ENCODE data around the gene ORAI3.

The ORAI3 gene

DNA sequence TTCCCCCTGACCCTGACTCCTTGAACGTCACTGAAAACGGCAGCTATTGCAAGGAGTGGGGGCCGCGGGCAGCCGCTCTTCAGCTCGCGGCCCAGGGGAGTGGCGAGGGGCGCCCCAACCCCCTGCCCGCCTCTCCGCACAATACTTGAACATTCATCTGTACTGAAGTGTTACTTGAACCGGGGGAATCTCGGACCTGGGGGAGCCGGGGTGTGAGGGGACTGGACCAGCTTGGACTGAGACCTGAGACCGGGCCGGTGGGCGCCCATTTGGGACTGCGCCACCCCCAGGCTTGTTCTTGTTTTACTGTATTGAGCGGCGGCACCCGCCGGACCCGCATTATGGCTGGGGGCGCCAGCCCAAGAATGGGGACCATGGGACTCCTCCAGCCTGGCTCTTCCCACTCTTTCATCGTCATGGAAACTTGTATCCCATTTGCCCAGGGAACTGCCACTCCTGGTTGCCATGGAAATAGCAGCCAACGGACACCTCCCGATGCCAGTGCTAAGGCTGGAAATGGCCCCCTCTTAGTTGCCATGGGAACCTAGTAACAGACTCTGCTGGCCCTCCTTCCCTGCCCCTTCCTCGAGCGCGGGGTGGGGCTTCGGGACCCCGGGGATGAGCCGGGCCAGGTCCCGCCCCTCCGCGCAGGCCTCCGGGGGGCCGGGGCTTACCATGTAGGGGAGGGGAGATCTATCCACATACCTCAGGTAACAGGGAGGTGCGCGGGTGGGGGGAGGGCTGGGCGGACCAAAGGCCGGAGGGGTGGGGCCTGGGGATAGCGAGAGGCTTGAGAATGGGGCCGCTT lies 805 bp upstream of the ORAI3 start:
- DNase-seq (ENCODE audit: low read depth), result peak; percentile 92

GRCh38 chr16:30949650-30950515 lies 1.0 kb downstream of the ORAI3 start:
- DNase-seq (ENCODE audit: low read depth), result peak; percentile 68

GRCh38 chr16:30950516-30951065 lies 1.7 kb downstream of the ORAI3 start:
- no peak for DNase-seq (ENCODE audit: low read depth)

DNA sequence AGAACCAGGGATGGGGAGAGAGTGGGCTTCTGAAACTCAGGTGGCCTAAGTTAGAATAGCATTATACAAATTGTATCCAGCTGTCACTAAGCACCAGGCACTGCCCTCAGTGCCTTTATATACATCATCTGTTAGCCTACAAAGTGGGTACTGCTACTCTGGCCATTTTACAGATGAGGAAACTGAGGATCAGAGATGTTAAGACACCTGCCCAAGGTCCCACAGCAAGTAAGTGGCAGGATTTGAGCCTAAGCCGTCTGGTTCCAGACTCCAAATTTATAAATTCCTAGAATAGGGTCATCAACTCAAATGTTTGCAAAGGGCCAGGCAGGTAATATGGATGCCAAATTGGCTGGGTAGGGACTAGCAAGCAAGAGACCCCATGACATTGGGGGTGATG lies 2.3 kb downstream of the ORAI3 start:
- no peak for DNase-seq (ENCODE audit: low read depth)

GRCh38 chr16:30951750-30952149 lies 2.9 kb downstream of the ORAI3 start:
- no peak for DNase-seq (ENCODE audit: low read depth)

DNA sequence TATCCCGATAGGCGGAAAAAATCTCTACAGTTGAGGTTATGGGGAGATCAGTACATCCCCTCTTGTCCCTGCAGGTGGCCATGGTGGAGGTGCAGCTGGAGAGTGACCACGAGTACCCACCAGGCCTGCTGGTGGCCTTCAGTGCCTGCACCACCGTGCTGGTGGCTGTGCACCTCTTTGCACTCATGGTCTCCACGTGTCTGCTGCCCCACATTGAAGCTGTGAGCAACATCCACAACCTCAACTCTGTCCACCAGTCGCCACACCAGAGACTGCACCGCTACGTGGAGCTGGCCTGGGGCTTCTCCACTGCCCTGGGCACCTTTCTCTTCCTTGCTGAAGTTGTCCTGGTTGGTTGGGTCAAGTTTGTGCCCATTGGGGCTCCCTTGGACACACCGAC lies 4.2 kb downstream of the ORAI3 start:
- DNase-seq (ENCODE audit: low read depth), result no peak

- DNase-seq (ENCODE audit: low read depth), result no peak
Measured at GRCh38 chr16:30953511-30954124, 4.8 kb downstream of the ORAI3 start.

GRCh38 chr16:30954993-30955392 lies 6.1 kb downstream of the ORAI3 start:
- DNase-seq (ENCODE audit: low read depth), result no peak

GRCh38 chr16:30956601-30957455 lies 8.0 kb downstream of the ORAI3 start:
- DNase-seq (ENCODE audit: low read depth), result peak; percentile 65

GRCh38 chr16:30957456-30958174 lies 8.7 kb downstream of the ORAI3 start, which contains the start of gene SETD1A:
Gene SETD1A, plus strand, starts transcription at chr16:30957754. Its CDS starts 978 bp downstream, at chr16:30958732.
- peak; percentile 81 for DNase-seq (ENCODE audit: low read depth)

DNA sequence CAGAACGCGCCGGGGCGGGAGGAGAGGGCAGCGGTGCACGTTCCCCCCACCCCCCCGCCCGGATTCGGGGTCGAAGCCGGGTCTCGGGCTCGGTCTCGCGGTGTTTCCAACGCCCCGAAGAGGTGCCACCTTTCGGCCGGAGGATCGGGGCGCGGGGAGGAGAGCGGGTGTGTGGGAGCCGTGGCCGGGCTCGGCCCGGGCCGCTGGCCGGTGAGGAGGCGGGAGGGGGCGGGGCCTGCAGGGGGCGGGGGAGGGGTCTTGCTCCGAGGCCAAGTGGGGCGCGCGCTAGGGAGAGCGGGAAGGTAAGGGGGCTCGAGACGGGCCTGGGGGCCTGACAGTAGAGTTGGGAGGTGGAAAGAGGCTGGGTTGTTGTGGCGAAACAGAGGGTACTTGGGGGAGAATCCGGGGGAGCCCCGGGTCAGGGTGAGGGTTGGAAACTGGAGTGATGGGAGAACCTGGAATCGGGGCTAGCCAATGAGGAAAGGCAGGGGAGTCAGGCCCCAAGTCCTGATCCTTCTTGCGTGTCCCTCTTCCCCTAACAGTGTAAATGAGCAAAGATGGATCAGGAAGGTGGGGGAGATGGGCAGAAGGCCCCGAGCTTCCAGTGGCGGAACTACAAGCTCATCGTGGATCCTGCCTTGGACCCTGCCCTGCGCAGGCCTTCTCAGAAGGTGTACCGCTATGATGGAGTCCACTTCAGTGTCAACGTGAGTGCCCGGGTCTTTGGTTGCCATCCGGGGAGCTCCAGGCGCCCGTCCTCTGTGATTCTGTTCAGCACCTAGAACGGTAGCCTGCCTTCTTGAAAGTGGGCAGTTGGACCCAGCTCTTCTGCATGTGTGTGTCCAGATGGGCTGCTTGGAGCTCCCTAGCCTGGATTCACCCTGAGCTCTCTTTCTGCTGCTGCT lies 9.6 kb downstream of the ORAI3 start:
- DNase-seq (ENCODE audit: low read depth), result no peak

GRCh38 chr16:30961384-30961783 lies 12.5 kb downstream of the ORAI3 start:
- no peak for DNase-seq (ENCODE audit: low read depth)

DNA sequence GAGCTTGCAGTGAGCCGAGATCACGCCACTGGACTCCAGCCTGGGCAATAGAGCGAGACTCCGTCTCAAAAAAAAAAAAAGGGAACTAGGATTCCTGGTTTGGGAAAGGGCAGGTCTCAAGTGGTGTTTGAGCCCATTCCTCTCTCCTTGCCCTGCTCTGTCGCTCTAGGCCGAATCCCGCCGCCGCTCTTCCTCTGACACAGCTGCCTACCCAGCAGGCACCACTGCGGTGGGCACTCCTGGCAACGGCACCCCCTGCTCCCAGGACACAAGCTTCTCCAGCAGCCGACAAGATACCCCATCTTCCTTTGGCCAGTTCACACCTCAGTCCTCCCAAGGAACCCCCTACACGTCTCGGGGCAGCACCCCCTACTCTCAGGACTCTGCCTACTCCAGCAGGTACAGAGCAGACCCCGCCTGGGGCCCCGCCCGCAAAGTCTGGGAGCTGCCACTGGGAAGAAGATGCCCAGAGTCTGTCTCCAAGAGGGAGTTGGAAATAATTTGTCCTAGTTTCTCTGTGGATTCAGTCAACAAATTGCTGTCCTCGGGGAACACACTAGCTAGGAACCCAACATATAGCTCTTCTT lies 15.2 kb downstream of the ORAI3 start:
- no peak for DNase-seq (ENCODE audit: low read depth)

- DNase-seq (ENCODE audit: low read depth), result no peak
Measured at GRCh38 chr16:30964574-30965226, 15.8 kb downstream of the ORAI3 start.

DNA sequence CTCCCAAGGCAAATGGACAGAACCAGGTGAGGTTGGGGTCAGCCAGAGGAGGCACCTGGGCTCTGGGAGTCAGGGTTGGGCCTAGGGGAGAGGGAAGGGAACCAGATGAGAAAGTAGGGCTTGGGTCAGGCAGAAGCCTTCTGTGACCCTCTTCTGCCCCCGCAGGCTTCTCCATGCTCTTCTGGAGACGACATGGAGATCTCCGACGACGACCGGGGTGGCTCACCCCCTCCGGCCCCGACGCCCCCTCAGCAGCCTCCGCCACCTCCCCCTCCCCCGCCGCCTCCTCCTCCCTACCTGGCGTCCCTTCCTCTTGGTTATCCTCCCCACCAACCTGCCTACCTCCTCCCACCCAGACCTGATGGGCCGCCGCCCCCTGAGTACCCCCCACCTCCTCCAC lies 16.6 kb downstream of the ORAI3 start:
- DNase-seq (ENCODE audit: low read depth), result no peak

- no peak for DNase-seq (ENCODE audit: low read depth)
Measured at GRCh38 chr16:30966033-30966619, 17.3 kb downstream of the ORAI3 start.

GRCh38 chr16:30967795-30968194 lies 18.9 kb downstream of the ORAI3 start:
- no peak for DNase-seq (ENCODE audit: low read depth)

- no peak for DNase-seq (ENCODE audit: low read depth)
Measured at GRCh38 chr16:30969246-30969842, 20.5 kb downstream of the ORAI3 start.
